GM12878 (cell line): ENCODE measurements around the gene NAA38. TPM values are rescaled to one million over a fixed set of nuclear protein-coding genes. Genes with fewer than 3 reads are reported as not detected.

ENCODE experiments used
- BCL3 ChIP-seq: IDR thresholded peaks from 2 replicates; pipeline ENCODE4 v1.6.1; 2011; ENCODE audit warnings: borderline replicate concordance, low read depth, mild to moderate bottlenecking, moderate library complexity, low read length; ENCODE audit not compliant: insufficient read depth, poor library complexity, severe bottlenecking
- CEBPB ChIP-seq, 2 experiments: fragments of 150-350 bp in 1 of 2; IDR thresholded peaks; 2 replicates each; pipeline ENCODE4 v1.6.1; 2012 to 2014; ENCODE audit warnings: low read depth in 2 of 2, low read length in 2 of 2, borderline replicate concordance in 1 of 2, inconsistent platforms in 1 of 2
- E2F4 ChIP-seq: IDR thresholded peaks from 2 replicates; pipeline ENCODE4 v1.6.1; 2012; ENCODE audit warnings: low read depth, low read length, improper control_type of control experiment
- EGR1 ChIP-seq, 2 experiments: IDR thresholded peaks; 1 replicate in 1 of 2; 2 replicates in 1 of 2; pipeline ENCODE4 v1.6.1; 2011 to 2012; ENCODE audit warnings: low read depth in 2 of 2, low read length in 2 of 2, borderline replicate concordance in 1 of 2, mild to moderate bottlenecking in 1 of 2, moderate library complexity in 1 of 2
- EP300 ChIP-seq, 2 experiments: fragments of 150-350 bp in 1 of 2; IDR thresholded peaks; 2 replicates each; pipeline ENCODE4 v1.6.1; 2011 to 2012; ENCODE audit warnings: low read depth in 2 of 2, low read length in 2 of 2, borderline replicate concordance in 1 of 2, improper control_type of control experiment in 1 of 2, inconsistent platforms in 1 of 2; ENCODE audit not compliant: control insufficient read depth in 1 of 2
- FOXM1 ChIP-seq: IDR thresholded peaks from 2 replicates; pipeline ENCODE4 v1.6.1; 2012; ENCODE audit warnings: low read depth, mild to moderate bottlenecking, inconsistent platforms, low read length, moderate library complexity
- HDAC6 ChIP-seq: fragments of 200-600 bp; sonication (generic); IDR thresholded peaks from one replicate; pipeline ENCODE4 v1.8.0; 2017; ENCODE audit warnings: antibody characterized with exemption; ENCODE audit not compliant: unreplicated experiment
- JUNB ChIP-seq: IDR thresholded peaks from 2 replicates; pipeline ENCODE4 v1.6.1; 2016; ENCODE audit warnings: antibody characterized with exemption, mild to moderate bottlenecking
- MLLT1 ChIP-seq: fragments of 450-650 bp; IDR thresholded peaks from 2 replicates; pipeline ENCODE4 v1.6.1; 2016; ENCODE audit warnings: mild to moderate bottlenecking
- NBN ChIP-seq: fragments of 450-650 bp; IDR thresholded peaks from 2 replicates; pipeline ENCODE4 v1.6.1; 2016
- NFIC ChIP-seq: IDR thresholded peaks from 2 replicates; pipeline ENCODE4 v1.6.1; 2012; ENCODE audit warnings: low read depth, mild to moderate bottlenecking, inconsistent platforms, low read length, moderate library complexity
- NFYB ChIP-seq: IDR thresholded peaks from 2 replicates; pipeline ENCODE4 v1.6.1; 2011; ENCODE audit warnings: low read depth, mild to moderate bottlenecking, low read length, improper control_type of control experiment, moderate library complexity; ENCODE audit not compliant: insufficient read depth
- NKRF ChIP-seq: fragments of 450-650 bp; conservative IDR thresholded peaks from 2 replicates; pipeline ENCODE4 v1.6.1; 2017; ENCODE audit warnings: mild to moderate bottlenecking, moderate library complexity
- NRF1 ChIP-seq: conservative IDR thresholded peaks from 2 replicates; pipeline ENCODE4 v1.6.1; 2011; ENCODE audit warnings: mild to moderate bottlenecking, low read depth, low read length, improper control_type of control experiment
- RB1 ChIP-seq: fragments of 450-650 bp; formaldehyde crosslinking; IDR thresholded peaks from 2 replicates; pipeline ENCODE4 v1.6.1; 2017; ENCODE audit warnings: mild to moderate bottlenecking, borderline replicate concordance
- RCOR1 ChIP-seq: conservative IDR thresholded peaks from 2 replicates; pipeline ENCODE4 v1.6.1; 2012; ENCODE audit warnings: low read depth, low read length, improper control_type of control experiment
- REST ChIP-seq: IDR thresholded peaks from 2 replicates; pipeline ENCODE4 v1.6.1; 2012; ENCODE audit warnings: mild to moderate bottlenecking, low read depth, low read length
- SMC3 ChIP-seq: IDR thresholded peaks from 2 replicates; pipeline ENCODE4 v1.6.1; 2011; ENCODE audit warnings: low read length, improper control_type of control experiment, borderline replicate concordance
- ZBED1 ChIP-seq: IDR thresholded peaks from 2 replicates; pipeline ENCODE4 v1.6.1; 2016; ENCODE audit warnings: borderline replicate concordance
- polyA plus RNA-seq, 11 experiments: library from polyadenylated mRNA; depleted of rRNA in 4 of 11; unstranded in 6 of 11; stranded (reverse) in 5 of 11; fragments of >200 nt; fragmentation: Nextera tagmentation in 4 of 11; fragmentation: Illumina TruSeq in 1 of 11; extraction: Ambion mirVana in 4 of 11; extraction: Trizol in 1 of 11; gene quantifications; 1 replicate in 1 of 11; 2 replicates in 10 of 11; pipeline versions ENCODE4 v1.2.1 to v1.2.3, GENCODE V29; 2011 to 2016; ENCODE audit warnings: inconsistent platforms in 2 of 11, missing spikeins in 2 of 11, low read depth in 1 of 11
- total RNA-seq, 4 experiments: library from RNA; depleted of rRNA in 3 of 4; stranded (reverse); fragments of >200 nt in 3 of 4; fragmentation: Illumina TruSeq in 1 of 4; extraction: Trizol in 1 of 4; gene quantifications; 2 replicates each; pipeline versions ENCODE4 v1.2.1 to v1.2.3, GENCODE V29; 2013 to 2021

The NAA38 gene
- total and polyA plus RNA-seq, 10 of the 15 experiments (the other 5 are each of a cell fraction or from before 2014, with no cell fraction given), result 31.5 to 337 (median 215) TPM

GRCh38 chr17:7836596-7837407, 20.6 kb downstream of the NAA38 start (continued):
- TF ChIP-seq NFIC (no peak), REST (no peak), MLLT1 (peak; percentile 69; the same call in 1 of the 2 replicates), RCOR1 (no peak), ZBED1 (no peak), NFYB (no peak), E2F4 (no peak), FOXM1 (no peak), NKRF (peak; percentile 10; the same call in 1 of the 2 replicates), CEBPB (IDR thresholded peaks at IDR 0.05; ENCODE audit: borderline replicate concordance in 1 of 2, low read depth in 2 of 2, low read length in 2 of 2) (no peak), EGR1 (IDR thresholded peaks at IDR 0.05; ENCODE audit: borderline replicate concordance in 1 of 2, low read depth in 2 of 2, low read length in 2 of 2) (peak in 1 of 2 experiments; percentile 70; a peak in 1 of 3 replicates), SMC3 (no peak), RB1 (no peak; the same call in 1 of the 2 replicates), JUNB (no peak), EP300 (IDR thresholded peaks at IDR 0.05; ENCODE audit: borderline replicate concordance in 1 of 2, control insufficient read depth in 1 of 2, low read depth in 2 of 2, low read length in 2 of 2) (peak; percentile 26 to 60; a peak in 2 of 4 replicates), HDAC6 (no peak), BCL3 (no peak), NBN (peak; percentile 71), NRF1 (no peak)
